Measurements from ENCODE around the gene WRAP73.

Gene WRAP73

DNA sequence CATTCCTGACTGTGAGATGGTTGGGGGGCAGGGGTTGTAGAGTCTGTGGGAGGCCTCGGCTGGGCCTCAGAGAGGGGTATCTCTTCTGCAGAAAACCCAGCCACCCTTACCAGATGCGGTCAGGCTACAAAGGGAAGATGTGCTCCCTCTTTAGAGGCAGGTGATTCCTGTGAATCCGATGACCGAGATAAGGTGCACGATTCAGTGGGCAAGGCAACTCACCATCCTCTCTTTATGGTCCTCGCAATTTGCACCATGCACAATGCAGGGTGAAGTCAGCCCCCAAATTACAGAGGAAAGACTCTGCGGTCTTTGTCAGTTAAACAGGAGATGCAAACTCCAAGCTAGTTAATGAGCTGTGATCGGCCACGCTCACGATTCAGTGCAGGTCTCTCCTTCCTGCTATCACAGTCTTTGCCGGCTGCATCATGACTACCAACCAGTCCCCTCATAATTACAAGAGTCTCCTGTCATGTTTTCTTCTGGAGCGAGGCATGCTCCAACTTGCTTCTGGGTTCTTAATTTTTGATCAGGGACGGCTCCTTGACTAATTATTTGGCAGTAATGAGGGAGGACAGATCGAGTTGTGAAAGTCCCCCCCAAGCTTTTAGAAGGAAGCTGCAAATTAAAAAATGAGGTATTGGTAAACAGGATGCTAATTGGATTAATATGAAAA lies 14.9 kb upstream of the WRAP73 start:
- no peak for DNase-seq

DNA sequence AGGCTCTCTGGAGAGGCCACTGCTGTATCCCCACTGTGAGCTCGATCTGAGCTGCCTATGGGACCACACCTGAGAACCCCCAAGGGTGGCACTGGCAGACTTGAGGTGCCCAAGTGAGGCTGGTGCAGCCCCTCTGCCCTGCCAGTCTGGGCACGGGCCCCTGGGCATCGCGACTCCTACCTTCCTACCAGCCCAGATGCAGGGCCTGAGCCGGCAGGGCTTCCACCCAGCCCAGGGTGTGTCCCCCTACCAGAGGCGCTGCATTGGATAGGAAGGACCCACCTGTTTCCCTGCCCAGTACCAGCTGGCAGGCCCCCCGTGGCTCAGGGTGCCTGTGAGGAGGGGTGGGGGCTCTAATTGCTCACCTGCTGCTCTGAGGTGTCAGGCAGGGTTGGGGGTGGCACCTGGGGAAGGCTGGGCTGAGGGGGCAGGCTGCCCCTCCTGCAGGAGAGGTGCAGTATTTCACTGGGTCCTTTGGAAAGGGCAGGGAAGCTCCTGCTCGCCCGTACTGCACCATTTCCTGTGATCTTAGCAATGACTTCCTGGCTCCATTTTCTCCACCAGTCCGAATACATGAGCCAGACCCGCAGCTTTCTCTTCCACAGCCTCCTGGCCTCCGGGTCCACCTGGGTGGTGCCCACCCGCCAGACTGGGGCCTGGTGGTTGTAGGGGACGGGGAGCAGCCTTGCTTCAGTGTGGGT lies 14.2 kb upstream of the WRAP73 start:
- no peak for DNase-seq

DNA sequence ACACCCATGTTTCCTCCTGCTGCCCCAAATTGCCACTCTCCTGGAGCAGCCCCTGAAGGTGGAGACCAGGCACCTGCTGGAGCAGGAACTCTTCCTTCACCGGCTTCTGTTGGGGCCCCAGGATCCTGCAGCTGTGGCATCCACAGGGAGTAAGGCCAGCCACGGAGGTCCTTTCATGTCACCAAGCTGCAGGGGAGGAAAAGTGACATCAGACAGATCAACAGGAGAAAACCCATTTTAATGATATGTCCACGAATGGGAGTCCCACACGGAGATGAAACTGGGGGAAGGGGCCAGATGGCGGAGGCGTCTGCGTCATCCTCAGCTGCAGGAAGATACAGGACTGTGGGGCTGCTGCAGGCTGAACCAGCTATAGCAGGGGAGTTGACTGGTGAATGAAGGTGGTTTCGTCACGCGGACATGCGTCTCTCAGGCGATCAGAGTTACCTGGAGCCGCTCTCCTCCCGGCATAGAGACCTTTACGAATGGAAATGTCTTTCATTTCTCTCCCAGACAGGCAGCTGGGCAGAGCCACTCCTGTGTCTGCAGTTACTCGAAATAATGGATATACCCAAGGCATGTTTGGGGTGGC lies 12.3 kb upstream of the WRAP73 start:
- no peak for DNase-seq

DNA sequence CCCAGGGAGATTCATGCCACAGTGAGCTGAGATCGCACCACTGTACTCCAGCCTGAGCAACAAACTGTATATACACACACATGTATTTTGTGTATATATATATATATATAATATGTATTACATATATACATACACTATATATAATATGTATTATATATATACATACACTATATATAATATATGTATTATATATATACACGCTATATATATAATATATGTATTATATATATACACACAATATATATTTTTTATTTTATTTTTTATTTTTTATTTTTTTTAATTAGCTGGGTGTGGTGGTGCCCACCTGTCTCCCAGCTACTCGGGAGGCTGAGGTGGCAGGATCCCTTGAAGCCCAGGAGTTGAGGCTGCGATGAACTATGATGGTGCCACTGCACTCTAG lies 11.7 kb upstream of the WRAP73 start:
- no peak for DNase-seq

DNA sequence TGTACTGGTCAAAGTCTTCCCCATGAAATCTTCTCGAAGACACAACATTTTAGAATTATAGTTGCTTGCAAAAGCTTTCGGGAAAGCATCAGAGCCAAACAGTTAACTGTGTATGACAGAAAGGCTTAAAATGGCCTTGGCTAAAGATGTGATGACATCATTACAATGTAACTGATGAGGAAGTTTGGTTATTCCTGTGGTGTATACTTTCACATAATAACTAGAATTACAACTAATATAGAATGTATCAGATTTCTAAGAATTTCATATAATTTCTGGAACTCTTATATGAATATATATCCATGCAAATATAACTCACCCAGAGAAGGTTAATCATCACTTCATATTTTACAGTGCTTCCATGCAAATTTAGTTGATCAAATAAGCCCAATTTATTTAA lies 10.8 kb upstream of the WRAP73 start:
- DNase-seq, result no peak

DNA sequence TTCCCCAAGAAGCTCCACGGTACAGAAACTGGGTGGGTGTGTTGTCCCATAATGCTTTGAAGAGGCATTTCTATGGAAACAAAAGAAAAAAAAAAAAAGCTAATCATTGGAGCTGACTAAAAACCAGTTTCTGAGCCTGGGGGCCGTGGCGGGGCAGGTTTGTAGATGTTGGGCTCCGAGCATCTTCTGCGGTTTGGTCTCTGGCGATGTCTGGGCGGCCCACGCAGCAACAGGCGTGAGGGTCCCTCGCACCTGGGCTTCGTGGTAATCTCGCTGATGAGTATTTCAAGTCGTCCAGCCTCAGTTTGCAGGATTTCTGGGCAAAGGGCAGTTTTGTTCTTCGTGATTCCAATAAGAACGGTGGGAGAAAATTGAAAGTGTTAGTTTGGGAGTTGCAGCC lies 9.2 kb upstream of the WRAP73 start:
- DNase-seq, result no peak

DNA sequence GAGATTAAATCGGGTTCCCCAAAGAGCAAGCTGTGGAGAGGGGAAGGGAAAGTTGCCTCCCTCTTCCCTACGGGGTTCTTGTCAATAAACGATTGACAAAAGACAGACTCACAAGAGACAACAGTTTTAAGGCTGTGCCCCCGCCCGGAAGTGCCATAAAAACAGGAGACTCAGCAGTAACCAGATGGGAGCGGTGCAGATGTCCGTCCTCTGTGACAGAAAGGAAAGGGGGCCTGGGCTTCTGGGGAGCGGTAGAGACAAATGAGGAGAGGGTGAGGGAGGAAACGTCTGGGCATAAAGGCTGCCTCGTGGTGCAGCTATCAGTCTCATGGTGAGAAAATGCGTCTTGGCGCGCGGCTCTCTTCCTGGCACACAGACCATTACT lies 8.3 kb upstream of the WRAP73 start:
- no peak for DNase-seq

DNA sequence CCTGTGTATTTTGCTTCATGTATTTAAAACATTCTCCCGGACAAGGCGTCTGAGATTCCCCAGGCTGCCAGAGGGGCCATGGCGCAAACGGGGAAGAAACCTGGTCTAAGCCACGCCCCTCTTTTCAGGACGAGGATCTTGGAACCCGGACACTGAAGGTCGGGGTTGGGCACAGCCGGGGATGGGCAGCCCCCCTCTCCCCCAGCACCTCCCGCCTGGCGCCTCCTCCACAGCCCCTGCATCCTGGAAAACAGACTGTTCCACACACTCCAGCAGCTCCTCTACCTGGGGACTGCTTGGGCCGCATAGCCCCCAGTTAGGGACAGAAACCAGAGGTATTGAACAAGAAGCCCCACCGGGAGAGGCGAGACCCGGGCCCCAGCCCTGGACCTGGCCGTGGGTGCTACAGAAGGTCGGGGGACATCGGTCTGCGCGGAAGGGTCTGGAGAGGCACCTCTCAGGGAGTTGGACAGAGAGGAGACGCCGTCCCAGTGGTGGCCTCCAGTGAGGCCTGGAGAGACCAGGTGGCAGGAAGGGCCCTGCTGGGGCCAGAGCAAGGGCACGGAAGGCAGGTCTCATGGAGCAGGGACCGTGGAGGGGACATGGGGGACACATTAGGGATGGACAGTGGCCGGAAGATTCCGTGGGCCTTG lies 7.8 kb upstream of the WRAP73 start:
- no peak for DNase-seq

DNA sequence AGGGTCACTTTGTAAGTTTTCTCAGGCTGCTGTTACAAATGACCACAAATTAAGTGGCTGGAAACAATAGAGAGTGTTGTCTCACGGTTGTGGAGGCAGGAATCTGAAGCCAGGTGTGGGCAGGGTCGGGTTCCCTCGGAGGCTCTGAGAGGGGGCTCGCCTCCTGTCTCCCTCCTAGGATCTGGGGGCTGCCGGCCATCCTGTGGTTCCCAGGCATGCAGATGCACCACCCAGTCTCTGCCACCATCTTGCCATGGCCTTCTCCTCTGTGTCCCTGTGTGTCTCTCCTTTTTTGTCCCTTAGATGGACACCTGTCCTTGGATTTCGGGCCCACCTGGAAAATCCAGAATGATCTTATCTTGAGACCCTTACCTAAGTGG lies 7.2 kb upstream of the WRAP73 start:
- no peak for DNase-seq

DNA sequence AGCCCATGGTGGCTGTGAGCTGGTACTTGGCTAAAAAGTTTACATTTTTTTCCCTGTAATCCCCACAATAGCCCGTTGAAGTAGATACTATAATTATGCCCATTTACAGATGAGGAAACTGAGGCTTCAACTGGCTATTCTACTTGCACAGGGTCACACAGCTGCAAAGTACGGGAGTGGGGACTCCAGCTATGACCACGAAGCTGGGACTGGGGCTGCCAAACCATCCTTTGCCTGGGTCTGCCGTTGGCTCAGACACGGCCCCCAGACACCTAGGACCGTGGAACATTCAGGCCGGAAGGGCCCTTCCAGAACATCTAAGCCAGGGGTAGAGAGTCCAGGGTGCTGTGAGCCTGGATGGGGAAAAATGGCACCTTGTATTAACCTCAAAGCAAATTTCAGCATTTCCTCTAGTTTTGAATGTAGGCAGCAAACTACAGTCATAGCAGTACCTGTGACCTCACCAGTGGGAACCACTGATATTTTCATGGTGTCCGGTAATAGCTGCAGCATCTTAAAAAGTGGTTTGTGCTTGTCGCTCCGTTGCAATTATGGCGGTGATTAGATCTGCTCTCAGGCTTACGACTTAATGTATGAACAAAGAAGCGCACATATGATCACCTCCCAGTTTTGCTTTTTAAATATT lies 6.7 kb upstream of the WRAP73 start:
- DNase-seq, result no peak

DNA sequence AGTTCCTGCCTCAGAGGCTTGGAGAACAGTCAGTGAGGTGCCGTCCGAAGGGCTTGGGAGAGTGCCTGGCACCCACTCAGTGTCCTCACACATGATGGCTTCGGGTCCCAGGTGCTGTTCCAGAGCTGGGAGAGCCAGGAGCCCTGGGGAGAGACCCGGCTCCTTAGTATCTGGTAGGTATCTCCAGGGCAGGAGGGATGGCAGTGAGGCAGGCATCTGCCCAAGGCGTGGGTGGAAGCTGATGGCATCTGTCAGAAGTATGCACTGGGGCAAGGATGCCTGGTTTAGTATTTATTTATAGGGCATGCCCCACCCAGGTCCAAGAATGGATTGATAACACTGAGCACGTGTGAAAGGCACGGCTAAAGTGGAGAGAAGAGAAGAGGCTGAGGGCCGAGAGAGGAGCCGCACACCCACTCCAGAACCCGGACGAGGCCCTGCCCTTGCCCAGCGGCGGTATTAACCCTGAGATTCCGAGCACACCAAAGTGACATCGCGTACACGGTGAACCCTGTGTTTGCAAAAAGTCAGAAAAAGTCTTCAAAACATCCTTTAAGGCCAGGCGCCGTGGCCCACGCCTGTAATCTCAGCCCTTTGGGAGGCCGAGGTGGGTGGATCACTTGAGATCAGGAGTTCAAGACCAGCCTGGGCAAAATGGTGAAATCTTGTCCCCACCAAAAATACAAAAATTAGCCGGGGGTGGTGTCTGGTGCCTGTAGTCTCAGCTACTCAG lies 4.8 kb upstream of the WRAP73 start:
- DNase-seq, result no peak

DNA sequence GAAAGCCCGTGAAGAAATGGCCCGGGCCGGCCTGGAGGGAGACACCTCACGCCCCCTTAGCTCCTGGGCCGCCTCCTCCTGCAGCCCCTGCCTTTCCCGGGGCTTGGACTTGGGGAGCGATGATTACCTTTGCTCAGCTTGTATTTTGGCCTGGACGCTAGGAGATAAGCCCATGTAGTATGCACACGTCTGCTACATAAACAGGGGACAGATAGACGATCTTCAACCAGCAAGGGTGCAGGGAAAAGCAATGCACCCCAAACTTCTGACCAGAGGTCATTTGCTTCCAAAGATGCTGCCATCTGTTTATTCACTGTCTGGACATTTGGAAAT lies 3.3 kb upstream of the WRAP73 start:
- DNase-seq, result no peak

DNA sequence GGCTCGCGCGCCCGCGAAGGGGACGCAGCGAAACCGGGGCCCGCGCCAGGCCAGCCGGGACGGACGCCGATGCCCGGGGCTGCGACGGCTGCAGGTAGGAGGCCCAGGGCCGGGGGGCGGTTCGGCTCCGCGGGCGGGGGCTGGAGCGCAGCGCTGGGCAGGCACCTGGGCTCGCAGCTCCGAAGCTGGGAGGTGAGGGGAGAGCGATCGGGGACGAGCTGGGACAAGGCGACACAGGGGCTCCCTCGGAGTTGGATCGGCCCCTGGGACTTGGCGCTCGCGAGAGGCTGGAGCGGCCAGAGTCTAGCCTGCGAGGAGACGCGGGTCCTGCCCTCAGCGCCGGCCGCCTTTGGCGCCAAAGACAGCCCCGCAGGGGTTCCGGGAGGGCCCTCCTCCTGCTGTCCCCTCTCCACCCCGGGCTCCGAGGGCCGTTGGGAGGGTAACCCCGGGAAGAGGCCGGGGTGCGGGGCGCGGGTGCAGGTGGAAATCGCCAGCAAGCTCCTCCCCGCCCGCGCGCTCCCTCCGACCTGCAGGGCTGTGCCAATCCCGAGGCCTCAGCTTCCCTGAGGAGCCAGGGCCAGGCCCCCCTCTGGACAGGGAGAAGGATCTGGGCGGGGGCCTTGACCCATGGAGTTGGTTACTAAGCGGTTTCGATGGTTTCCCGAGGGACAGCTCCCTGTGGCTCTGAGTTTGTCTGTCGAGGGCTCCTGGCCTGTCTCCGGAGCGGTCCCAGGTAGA lies 2.8 kb upstream of the WRAP73 start:
- DNase-seq, result peak in 1 of 2 donors; percentile 10

DNA sequence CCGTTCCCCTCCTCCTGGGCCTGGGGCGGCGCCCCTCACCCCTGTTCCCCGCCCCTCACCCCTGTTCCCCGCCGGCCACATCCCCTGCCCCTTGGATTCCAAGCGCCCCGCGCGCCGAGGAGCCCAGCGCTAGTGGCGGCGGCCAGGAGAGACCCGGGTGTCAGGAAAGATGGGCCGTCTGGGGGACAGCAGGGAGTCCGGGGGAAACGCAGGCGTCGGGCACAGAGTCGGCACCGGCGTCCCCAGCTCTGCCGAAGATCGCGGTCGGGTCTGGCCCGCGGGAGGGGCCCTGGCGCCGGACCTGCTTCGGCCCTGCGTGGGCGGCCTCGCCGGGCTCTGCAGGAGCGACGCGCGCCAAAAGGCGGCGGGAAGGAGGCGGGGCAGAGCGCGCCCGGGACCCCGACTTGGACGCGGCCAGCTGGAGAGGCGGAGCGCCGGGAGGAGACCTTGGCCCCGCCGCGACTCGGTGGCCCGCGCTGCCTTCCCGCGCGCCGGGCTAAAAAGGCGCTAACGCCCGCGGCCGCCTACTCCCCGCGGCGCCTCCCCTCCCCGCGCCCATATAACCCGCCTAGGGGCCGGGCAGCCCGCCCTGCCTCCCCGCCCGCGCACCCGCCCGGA lies 2.1 kb upstream of the WRAP73 start, which contains the start of gene TP73:
TSS of gene TP73 (plus strand) at position 587 of the 618 bp plus-strand sequence. CDS start 29,850 bp downstream, outside the sequence.
- peak in 1 of 2 donors; percentile 2 for DNase-seq

DNA sequence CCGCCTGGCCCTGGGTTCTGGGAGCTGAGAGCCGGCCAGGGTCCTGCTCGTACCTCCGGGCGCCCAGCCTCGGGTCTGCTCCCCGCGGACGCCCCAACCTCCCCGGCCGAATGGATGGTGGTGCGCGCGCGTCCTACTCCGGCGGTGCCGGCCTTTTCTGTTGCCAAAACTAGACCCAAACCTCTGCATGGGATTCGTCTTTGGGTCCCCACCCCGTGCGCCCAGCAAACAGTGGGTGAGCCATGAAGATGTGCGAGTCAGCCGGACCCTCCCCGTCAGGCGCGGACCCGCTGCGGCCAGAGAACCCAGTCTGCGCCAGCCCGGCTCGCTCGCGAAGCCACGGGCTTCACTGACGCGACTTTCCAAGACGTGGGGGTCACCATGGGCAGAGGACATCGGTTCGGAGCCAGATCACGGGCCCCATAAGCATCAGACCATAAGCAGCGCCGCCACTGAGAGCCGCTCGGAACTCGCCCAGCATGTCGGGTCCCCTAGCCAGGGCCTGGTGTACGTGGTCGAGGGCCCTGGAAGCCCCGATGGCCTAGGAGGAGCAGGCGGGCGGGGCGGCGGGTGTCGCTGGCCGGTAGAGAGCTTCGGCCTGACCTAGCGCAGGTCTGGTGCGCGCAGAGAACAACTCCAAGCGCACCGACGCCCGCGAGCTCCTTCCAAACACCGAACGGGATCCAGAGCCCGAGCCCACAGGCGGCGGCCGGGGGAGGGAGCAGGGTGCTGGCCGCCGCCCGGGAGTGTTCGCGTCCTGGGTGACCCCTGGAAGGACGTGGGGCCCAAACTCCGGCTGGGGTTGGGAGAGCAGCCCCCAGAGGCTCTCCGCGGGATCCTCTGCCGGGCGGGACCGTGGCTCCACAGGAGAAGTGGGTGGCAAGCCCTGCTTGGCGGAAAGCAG lies 1.4 kb upstream of the WRAP73 start:
- DNase-seq, result peak in 1 of 2 donors; percentile 1

DNA sequence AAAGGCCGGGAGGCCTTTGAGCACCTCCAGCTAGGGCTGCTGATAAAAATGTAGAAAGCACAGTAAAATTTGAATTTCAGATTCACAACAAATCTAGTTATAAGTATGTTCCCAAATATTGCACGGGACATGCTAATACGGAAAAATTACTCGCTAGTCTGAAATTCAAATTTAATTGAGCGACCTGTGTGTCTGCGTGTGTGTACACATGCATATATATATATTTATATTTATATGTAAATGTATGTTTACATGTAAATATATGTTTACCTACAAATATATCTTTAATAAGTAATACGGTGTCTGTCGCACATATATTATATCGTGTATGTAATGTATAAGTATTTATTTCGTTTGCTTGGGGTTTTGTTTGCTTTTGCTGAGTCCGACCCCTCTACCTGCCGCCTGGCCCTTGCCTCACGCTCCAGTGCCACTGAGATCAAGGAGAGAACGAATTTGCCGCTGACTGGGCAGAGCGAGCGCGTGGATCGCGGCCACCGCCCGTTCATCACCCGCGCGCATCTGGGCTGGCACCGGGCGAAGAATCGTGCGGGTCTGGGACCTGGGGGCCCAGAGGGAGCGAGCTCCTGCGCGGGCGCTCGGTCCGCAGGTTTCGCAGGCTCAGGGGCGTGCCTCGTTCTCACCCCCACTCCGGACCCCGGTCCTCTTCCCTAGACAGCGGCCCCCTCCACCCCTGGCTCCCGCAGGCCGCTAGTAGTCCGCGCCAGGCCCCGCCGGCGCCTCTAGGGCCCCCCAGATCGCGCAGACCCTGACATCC lies 534 bp upstream of the WRAP73 start:
- DNase-seq, result peak in 1 of 2 donors; percentile 6

DNA sequence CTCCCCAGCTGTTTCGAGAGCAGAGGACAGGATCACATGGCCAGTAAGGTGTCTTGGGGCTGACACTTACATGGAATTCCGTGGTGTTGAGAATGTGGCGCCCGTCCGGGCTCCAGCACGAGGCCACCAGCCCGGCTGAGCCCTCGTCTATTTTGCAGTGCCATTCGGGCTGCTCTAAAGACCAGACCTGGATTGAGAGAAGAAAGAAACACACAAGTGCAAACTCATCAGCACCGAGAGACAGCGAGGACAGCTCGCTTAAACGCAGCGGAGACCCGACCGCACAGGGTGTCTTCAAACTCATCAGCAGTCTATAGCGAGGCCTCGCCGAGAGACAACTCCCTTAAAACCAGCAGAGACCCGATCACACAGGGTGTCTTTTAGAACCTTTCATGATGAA lies 3.3 kb downstream of the WRAP73 start:
- DNase-seq, result no peak

DNA sequence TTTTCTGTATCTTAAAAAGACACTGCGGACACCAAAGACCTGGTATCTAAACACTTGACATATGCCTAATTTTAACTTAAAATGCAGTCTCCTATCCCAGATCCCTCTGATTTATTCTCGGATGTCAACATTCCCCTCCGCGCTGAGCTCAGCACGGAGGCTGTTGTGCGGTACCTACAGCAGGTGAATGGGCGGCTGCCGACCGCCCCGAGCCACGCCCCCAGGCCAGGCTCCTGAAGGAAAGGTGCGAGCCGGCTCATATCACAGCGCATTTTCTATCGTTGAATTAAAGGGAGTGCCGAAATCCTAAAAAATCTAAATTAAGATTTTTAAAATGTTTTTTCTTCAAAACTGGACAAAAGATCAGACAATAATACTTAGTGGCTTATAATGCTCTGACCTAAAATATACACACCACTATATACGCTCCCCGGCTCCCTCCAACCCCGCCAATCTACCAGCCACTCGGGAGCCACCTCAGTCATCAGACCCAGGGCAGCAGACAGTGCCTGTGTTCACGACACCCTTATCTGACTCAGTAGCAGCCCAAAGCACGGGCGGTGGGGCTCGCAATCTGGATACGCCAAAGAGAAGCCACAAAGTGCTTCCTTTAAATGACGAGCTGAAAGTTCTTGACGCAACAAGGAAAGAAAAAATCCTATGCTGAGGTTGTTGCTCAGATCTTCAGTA lies 4.1 kb downstream of the WRAP73 start:
- DNase-seq, result no peak

DNA sequence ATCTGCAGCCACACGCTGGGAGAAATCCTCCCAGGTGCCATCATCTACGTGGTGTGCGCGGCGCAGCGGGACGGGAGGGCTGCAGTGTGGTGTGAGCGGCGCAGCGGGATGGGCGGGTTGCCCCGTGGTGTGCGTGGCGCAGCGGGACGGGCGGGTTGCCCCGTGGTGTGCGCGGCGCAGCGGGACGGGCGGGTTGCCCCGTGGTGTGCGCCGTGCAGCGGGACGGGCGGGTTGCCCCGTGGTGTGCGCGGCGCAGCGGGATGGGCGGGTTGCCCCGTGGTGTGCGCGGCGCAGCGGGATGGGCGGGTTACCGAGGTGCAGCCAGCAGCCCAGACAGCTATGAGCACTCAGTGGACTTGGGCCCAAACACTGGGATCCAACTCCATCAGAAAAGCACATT lies 4.7 kb downstream of the WRAP73 start:
- no peak for DNase-seq

Measured in CD4-positive, alpha-beta T cell treated with Interferon alpha-2 for 1 hour (primary cell).